ENCODE results near the gene BET1.

DNA sequence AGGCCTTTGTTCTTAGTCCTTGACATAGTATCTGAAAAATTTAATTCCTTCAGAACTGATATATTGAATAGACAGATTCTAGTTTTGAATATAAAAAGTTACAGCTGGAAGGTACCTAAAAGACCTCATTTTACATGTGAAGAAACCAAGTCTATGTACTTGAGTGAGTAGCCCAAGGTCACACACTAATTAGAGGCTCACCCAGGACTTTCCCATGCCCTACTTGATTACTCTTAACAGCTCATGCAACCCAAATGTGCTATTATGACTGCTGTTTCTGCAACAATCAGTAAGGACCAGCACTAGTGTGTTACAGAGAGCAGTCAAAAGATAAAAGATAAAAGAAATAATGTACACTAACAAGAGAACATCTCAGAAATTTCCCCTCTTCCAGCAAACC lies 40.7 kb upstream of the BET1 start:
- TF ChIP-seq POLR2A (IDR thresholded peaks at IDR 0.05) (no peak), CTCF (IDR thresholded peaks at IDR 0.05) (no peak), POLR2AphosphoS5 (IDR thresholded peaks at IDR 0.05) (no peak)
